Uterine smooth muscle cell (primary cell): ENCODE measurements around the gene HSD17B14. TPM values are rescaled to one million over a fixed set of nuclear protein-coding genes. Genes with fewer than 3 reads are reported as not detected.

Experiments used
- total RNA-seq: library from RNA; depleted of rRNA; stranded (reverse); fragments of >200 nt; gene quantifications from 2 replicates; pipeline ENCODE4 v1.2.3, GENCODE V29; 2014

The HSD17B14 gene
- 6.0 and 16.1 TPM in 2 replicates for total RNA-seq

DNA sequence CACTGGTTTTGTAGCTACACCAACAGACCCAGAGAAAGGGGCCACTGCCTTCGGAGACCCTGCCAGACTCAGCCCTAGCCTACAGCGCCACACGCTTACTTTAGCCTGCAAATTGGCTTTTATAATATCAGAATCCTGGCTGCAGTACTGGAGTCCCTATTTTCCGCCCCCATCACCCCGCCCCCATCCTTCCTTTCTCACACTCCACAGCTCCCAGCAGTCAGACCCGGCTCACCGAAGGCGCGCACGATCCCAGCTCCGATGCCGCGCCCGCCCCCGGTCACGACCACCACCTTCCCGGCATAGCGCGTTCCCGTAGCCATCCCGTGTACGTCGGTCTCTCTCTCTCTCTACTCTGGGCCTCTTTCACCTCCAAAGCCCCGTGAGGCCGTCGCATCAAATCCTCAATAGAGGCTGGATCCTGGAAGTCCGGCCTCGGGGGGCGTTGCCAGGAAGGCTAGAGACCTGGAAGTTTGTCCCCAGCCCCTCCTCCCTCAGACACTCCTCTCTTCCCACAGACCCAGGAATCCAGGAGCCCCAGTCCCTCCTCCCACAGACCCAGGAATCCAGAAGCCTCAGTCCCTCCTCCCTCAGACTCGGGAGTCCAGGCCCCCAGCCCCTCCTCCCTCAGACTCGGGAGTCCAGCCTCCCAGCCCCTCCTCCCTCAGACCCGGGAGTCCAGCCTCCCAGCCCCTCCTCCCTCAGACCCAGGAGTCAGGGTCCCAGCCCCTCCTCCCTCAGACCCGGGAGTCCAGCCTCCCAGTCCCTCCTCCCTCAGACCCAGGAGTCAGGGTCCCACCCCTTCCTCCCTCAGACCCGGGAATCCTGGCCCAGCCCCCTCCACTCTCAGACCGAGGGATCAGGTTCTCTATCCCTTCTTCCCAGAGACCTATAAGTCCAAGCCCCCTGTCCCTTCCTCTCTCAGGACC, at the start of gene HSD17B14:
Gene HSD17B14 (minus strand): TSS at position 403 of the 929 bp plus-strand sequence. CDS start 80 bp downstream, at position 323.

DNA sequence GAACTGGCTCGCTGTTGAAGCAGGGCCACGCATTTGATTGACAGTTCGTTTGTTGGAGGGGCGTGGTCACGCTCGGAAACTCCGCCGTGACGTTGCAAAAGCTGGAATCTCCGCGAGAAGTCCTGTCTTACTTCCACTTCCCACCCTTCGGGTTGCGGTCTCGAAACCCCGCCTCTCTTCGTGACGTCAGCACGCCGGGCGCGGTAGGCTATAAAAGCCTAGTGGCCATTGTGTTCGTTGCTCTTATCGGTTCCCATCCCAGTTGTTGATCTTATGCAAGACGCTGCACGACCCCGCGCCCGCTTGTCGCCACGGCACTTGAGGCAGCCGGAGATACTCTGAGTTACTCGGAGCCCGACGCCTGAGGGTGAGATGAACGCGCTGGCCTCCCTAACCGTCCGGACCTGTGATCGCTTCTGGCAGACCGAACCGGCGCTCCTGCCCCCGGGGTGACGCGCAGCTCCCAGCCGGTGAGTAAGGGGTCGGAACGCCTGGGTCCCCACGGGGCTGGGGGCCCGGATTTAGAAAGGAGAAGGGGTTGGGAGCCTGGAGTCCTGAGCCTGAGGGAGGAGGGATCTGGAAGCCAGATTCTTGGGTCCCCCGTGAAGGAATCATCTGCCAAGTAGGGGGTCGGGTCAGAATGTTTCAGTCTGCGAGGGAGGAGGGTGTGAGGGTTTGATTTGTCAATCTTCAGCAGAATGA, 36.0 kb upstream of the HSD17B14 start, which contains the start of gene PPP1R15A:
Gene PPP1R15A (plus strand): TSS at position 240 of the 702 bp plus-strand sequence. CDS start 813 bp downstream, outside the sequence.

DNA sequence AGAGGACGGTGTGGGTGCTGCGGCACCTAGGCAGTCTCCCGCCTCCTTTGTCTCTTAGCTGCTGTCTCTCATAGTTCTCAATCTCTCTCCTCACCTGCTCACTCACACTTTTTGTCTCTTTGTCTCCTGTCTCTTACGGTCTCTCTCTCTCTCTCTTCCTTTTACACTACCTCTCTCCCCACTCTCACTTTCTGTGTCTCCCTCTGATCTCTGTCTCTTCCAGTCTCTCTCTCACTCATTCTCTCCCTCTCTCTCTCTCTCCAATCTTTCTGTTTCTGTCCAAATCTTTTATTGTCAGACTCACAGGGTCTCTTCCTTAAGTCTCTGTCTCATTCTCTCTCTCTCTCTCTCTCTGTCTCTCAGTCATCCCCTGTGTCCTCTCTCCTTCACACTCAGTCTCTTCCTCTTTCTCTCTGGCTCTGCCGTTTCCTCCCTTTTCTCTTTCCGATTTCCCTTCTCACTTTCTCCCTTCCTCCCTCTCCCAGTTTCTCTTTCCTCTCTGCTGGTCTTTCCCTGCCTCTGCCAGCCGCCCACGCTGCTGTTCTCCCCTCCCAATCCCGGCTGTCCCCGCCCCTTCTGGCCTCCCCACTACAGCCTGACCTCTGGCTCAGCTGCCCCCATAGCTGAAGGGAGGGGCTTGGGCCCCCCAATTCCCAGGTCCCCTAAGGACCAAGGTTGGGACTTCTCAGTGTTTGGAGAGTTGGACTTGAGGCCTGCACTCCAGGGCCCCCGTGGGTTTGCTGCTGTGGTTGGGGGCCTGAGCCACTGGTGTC, 32.0 kb upstream of the HSD17B14 start, which contains the start of gene PLEKHA4:
Gene PLEKHA4 (minus strand): TSS at position 504 of the 773 bp plus-strand sequence. CDS start 997 bp downstream, outside the sequence.

Other genes with a start within 250 kb of the HSD17B14 start
- not detected in 2 replicates for gene SPACA4, start 229.7 kb downstream of the HSD17B14 start, total RNA-seq
- 0.25 and 0.77 TPM in 2 replicates for gene FAM83E, start 221.4 kb downstream of the HSD17B14 start, total RNA-seq
- 1,690 and 1,891 TPM in 2 replicates for gene RPL18, start 217.3 kb downstream of the HSD17B14 start, total RNA-seq
- gene SPHK2, start 217.0 kb downstream of the HSD17B14 start, total RNA-seq: 7.4 and 8.4 TPM in 2 replicates
- 3.9 and 7.6 TPM in 2 replicates for gene DBP, start 199.1 kb downstream of the HSD17B14 start, total RNA-seq
- 0.77 and 2.1 TPM in 2 replicates for gene CA11, start 190.3 kb downstream of the HSD17B14 start, total RNA-seq
- not detected in 2 replicates for gene NTN5, start 163.5 kb downstream of the HSD17B14 start, total RNA-seq
- 0.11 TPM in 1 of 2 replicates, not detected in the other for gene FUT2, start 140.5 kb downstream of the HSD17B14 start, total RNA-seq
- 1.1 and 1.2 TPM in 2 replicates for gene MAMSTR, start 116.8 kb downstream of the HSD17B14 start, total RNA-seq
- gene RASIP1, start 95.9 kb downstream of the HSD17B14 start, total RNA-seq: 0.44 and 0.87 TPM in 2 replicates
- gene IZUMO1, start 89.6 kb downstream of the HSD17B14 start, total RNA-seq: not detected in 2 replicates
- 0.33 and 1.1 TPM in 2 replicates for gene FUT1, start 83.8 kb downstream of the HSD17B14 start, total RNA-seq
- not detected in 2 replicates for gene FGF21, start 81.0 kb downstream of the HSD17B14 start, total RNA-seq
- 27.8 and 36.2 TPM in 2 replicates for gene BCAT2, start 25.5 kb downstream of the HSD17B14 start, total RNA-seq
- 12.0 and 15.5 TPM in 2 replicates for gene PLEKHA4, start 32.1 kb upstream of the HSD17B14 start, total RNA-seq
- gene PPP1R15A, start 35.9 kb upstream of the HSD17B14 start, total RNA-seq: 124 and 144 TPM in 2 replicates
- 0.37 TPM in 1 of 2 replicates, not detected in the other for gene TULP2, start 62.3 kb upstream of the HSD17B14 start, total RNA-seq
- 69.9 and 197 TPM in 2 replicates for gene NUCB1, start 63.8 kb upstream of the HSD17B14 start, total RNA-seq
- gene DHDH, start 97.2 kb upstream of the HSD17B14 start, total RNA-seq: not detected in 2 replicates
- 64.2 and 70.1 TPM in 2 replicates for gene BAX, start 118.4 kb upstream of the HSD17B14 start, total RNA-seq
- 901 and 3,848 TPM in 2 replicates for gene FTL, start 128.8 kb upstream of the HSD17B14 start, total RNA-seq
- gene GYS1, start 156.8 kb upstream of the HSD17B14 start, total RNA-seq: 23.4 and 31.5 TPM in 2 replicates
- 213 and 418 TPM in 2 replicates for gene RUVBL2, start 157.4 kb upstream of the HSD17B14 start, total RNA-seq
- gene LHB, start 180.6 kb upstream of the HSD17B14 start, total RNA-seq: not detected in 2 replicates
- gene CGB3, start 187.8 kb upstream of the HSD17B14 start, total RNA-seq: not detected in 2 replicates
- not detected in 2 replicates for gene CGB2, start 195.4 kb upstream of the HSD17B14 start, total RNA-seq
- not detected in 2 replicates for gene CGB1, start 200.4 kb upstream of the HSD17B14 start, total RNA-seq
- gene CGB5, start 207.4 kb upstream of the HSD17B14 start, total RNA-seq: not detected in 2 replicates
- not detected in 2 replicates for gene CGB8, start 212.6 kb upstream of the HSD17B14 start, total RNA-seq
- gene CGB7, start 221.3 kb upstream of the HSD17B14 start, total RNA-seq: 0.22 and 0.37 TPM in 2 replicates
- gene NTF4, start 228.3 kb upstream of the HSD17B14 start, total RNA-seq: not detected in 2 replicates
- gene KCNA7, start 236.2 kb upstream of the HSD17B14 start, total RNA-seq: not detected in 2 replicates
- gene SNRNP70, start 249.0 kb upstream of the HSD17B14 start, total RNA-seq: 101 and 166 TPM in 2 replicates